ENCODE data around the gene P2RY12.

GRCh38 chr3:151391720-151392119 lies 7.2 kb upstream of the P2RY12 start:
- no peak for TF ChIP-seq CTCF (IDR thresholded peaks at IDR 0.05; ENCODE audit: borderline replicate concordance, extremely low read depth, low read length, poor library complexity, severe bottlenecking)
- no peak for TF ChIP-seq EZH2 (IDR thresholded peaks at IDR 0.05; ENCODE audit: borderline replicate concordance, low read depth, low read length, severe bottlenecking)

Data from DND-41 (cell line).